ENCODE measurements around the gene ZRANB1.

ZRANB1 gene

GRCh38 chr10:125013529-125013872 lies 71.6 kb downstream of the ZRANB1 start:
- H3K9me3 ChIP-seq (ENCODE audit: control insufficient read depth, low read length), result no peaks in the 10 kb centered on the region
- H3K4me3 ChIP-seq (ENCODE audit: low read length), result no peak overlapping the region
- no peak overlapping the region for H3K9ac ChIP-seq (ENCODE audit: low read length)
- peaks cover 4% of the 10 kb centered on the region for H3K36me3 ChIP-seq (ENCODE audit: control insufficient read depth, insufficient read depth, low read length)
- H3K4me1 ChIP-seq (ENCODE audit: control insufficient read depth, insufficient read depth, low read length), result peaks cover 76% of the 10 kb centered on the region
- no peaks in the 10 kb centered on the region for H3K27me3 ChIP-seq (ENCODE audit: control insufficient read depth, insufficient read depth, low read length)

GRCh38 chr10:125014086-125014830 lies 72.3 kb downstream of the ZRANB1 start:
- Histone ChIP-seq H3K9me3 (ENCODE audit: control insufficient read depth, low read length) (no peaks in the 10 kb centered on the region), H3K9ac (ENCODE audit: low read length) (no peak overlapping the region), H3K27me3 (ENCODE audit: control insufficient read depth, insufficient read depth, low read length) (no peaks in the 10 kb centered on the region), H3K36me3 (ENCODE audit: control insufficient read depth, insufficient read depth, low read length) (peaks cover 4% of the 10 kb centered on the region), H3K4me1 (ENCODE audit: control insufficient read depth, insufficient read depth, low read length) (peaks cover 75% of the 10 kb centered on the region), H3K4me3 (ENCODE audit: low read length) (no peak overlapping the region)

GRCh38 chr10:125014836-125015355 lies 73.0 kb downstream of the ZRANB1 start:
- no peak overlapping the region for H3K4me3 ChIP-seq (ENCODE audit: low read length)
- H3K27me3 ChIP-seq (ENCODE audit: control insufficient read depth, insufficient read depth, low read length), result no peaks in the 10 kb centered on the region
- H3K36me3 ChIP-seq (ENCODE audit: control insufficient read depth, insufficient read depth, low read length), result no peaks in the 10 kb centered on the region
- no peak overlapping the region for H3K9ac ChIP-seq (ENCODE audit: low read length)
- peaks cover 69% of the 10 kb centered on the region for H3K4me1 ChIP-seq (ENCODE audit: control insufficient read depth, insufficient read depth, low read length)
- H3K9me3 ChIP-seq (ENCODE audit: control insufficient read depth, low read length), result no peaks in the 10 kb centered on the region

- Histone ChIP-seq H3K36me3 (ENCODE audit: control insufficient read depth, insufficient read depth, low read length) (no peaks in the 10 kb centered on the region), H3K9me3 (ENCODE audit: control insufficient read depth, low read length) (no peaks in the 10 kb centered on the region), H3K9ac (ENCODE audit: low read length) (no peak overlapping the region), H3K27me3 (ENCODE audit: control insufficient read depth, insufficient read depth, low read length) (no peaks in the 10 kb centered on the region), H3K4me1 (ENCODE audit: control insufficient read depth, insufficient read depth, low read length) (peaks cover 66% of the 10 kb centered on the region), H3K4me3 (ENCODE audit: low read length) (no peak overlapping the region)
These were observed 73.5 kb downstream of the ZRANB1 start for GRCh38 chr10:125015356-125015944.

- Histone ChIP-seq H3K4me3 (ENCODE audit: low read length) (no peak overlapping the region), H3K36me3 (ENCODE audit: control insufficient read depth, insufficient read depth, low read length) (no peaks in the 10 kb centered on the region), H3K4me1 (ENCODE audit: control insufficient read depth, insufficient read depth, low read length) (peaks cover 65% of the 10 kb centered on the region), H3K27me3 (ENCODE audit: control insufficient read depth, insufficient read depth, low read length) (no peaks in the 10 kb centered on the region), H3K9ac (ENCODE audit: low read length) (no peak overlapping the region), H3K9me3 (ENCODE audit: control insufficient read depth, low read length) (no peaks in the 10 kb centered on the region)
These were observed 74.2 kb downstream of the ZRANB1 start for GRCh38 chr10:125016123-125016522.

- Histone ChIP-seq H3K4me3 (ENCODE audit: low read length) (no peak overlapping the region), H3K9me3 (ENCODE audit: control insufficient read depth, low read length) (no peaks in the 10 kb centered on the region), H3K4me1 (ENCODE audit: control insufficient read depth, insufficient read depth, low read length) (peaks cover 65% of the 10 kb centered on the region), H3K36me3 (ENCODE audit: control insufficient read depth, insufficient read depth, low read length) (no peaks in the 10 kb centered on the region), H3K9ac (ENCODE audit: low read length) (no peak overlapping the region), H3K27me3 (ENCODE audit: control insufficient read depth, insufficient read depth, low read length) (no peaks in the 10 kb centered on the region)
These were observed 74.8 kb downstream of the ZRANB1 start for GRCh38 chr10:125016611-125017202.

GRCh38 chr10:125017547-125018298 lies 75.8 kb downstream of the ZRANB1 start:
- H3K9me3 ChIP-seq (ENCODE audit: control insufficient read depth, low read length), result no peaks in the 10 kb centered on the region
- H3K27me3 ChIP-seq (ENCODE audit: control insufficient read depth, insufficient read depth, low read length), result no peaks in the 10 kb centered on the region
- H3K9ac ChIP-seq (ENCODE audit: low read length), result no peak overlapping the region
- no peaks in the 10 kb centered on the region for H3K36me3 ChIP-seq (ENCODE audit: control insufficient read depth, insufficient read depth, low read length)
- H3K4me3 ChIP-seq (ENCODE audit: low read length), result no peak overlapping the region
- H3K4me1 ChIP-seq (ENCODE audit: control insufficient read depth, insufficient read depth, low read length), result peaks cover 68% of the 10 kb centered on the region

GRCh38 chr10:125018576-125019143 lies 76.7 kb downstream of the ZRANB1 start:
- Histone ChIP-seq H3K9ac (ENCODE audit: low read length) (no peak overlapping the region), H3K36me3 (ENCODE audit: control insufficient read depth, insufficient read depth, low read length) (no peaks in the 10 kb centered on the region), H3K9me3 (ENCODE audit: control insufficient read depth, low read length) (no peaks in the 10 kb centered on the region), H3K27me3 (ENCODE audit: control insufficient read depth, insufficient read depth, low read length) (no peaks in the 10 kb centered on the region), H3K4me1 (ENCODE audit: control insufficient read depth, insufficient read depth, low read length) (peaks cover 77% of the 10 kb centered on the region), H3K4me3 (ENCODE audit: low read length) (no peak overlapping the region)

- Histone ChIP-seq H3K4me1 (ENCODE audit: control insufficient read depth, insufficient read depth, low read length) (peaks cover 78% of the 10 kb centered on the region), H3K36me3 (ENCODE audit: control insufficient read depth, insufficient read depth, low read length) (no peaks in the 10 kb centered on the region), H3K27me3 (ENCODE audit: control insufficient read depth, insufficient read depth, low read length) (no peaks in the 10 kb centered on the region), H3K9me3 (ENCODE audit: control insufficient read depth, low read length) (no peaks in the 10 kb centered on the region), H3K4me3 (ENCODE audit: low read length) (no peak overlapping the region), H3K9ac (ENCODE audit: low read length) (no peak overlapping the region)
These were observed 78.5 kb downstream of the ZRANB1 start for GRCh38 chr10:125020386-125020785.

GRCh38 chr10:125020871-125021270 lies 78.9 kb downstream of the ZRANB1 start:
- no peak overlapping the region for H3K9ac ChIP-seq (ENCODE audit: low read length)
- no peaks in the 10 kb centered on the region for H3K27me3 ChIP-seq (ENCODE audit: control insufficient read depth, insufficient read depth, low read length)
- no peak overlapping the region for H3K4me3 ChIP-seq (ENCODE audit: low read length)
- no peaks in the 10 kb centered on the region for H3K9me3 ChIP-seq (ENCODE audit: control insufficient read depth, low read length)
- H3K4me1 ChIP-seq (ENCODE audit: control insufficient read depth, insufficient read depth, low read length), result peaks cover 73% of the 10 kb centered on the region
- H3K36me3 ChIP-seq (ENCODE audit: control insufficient read depth, insufficient read depth, low read length), result no peaks in the 10 kb centered on the region

- H3K27me3 ChIP-seq (ENCODE audit: control insufficient read depth, insufficient read depth, low read length), result no peaks in the 10 kb centered on the region
- H3K36me3 ChIP-seq (ENCODE audit: control insufficient read depth, insufficient read depth, low read length), result no peaks in the 10 kb centered on the region
- H3K9me3 ChIP-seq (ENCODE audit: control insufficient read depth, low read length), result no peaks in the 10 kb centered on the region
- H3K4me1 ChIP-seq (ENCODE audit: control insufficient read depth, insufficient read depth, low read length), result peaks cover 63% of the 10 kb centered on the region
- no peak overlapping the region for H3K9ac ChIP-seq (ENCODE audit: low read length)
- no peak overlapping the region for H3K4me3 ChIP-seq (ENCODE audit: low read length)
These were observed 79.9 kb downstream of the ZRANB1 start for GRCh38 chr10:125021686-125022344.
